ENCODE data around the gene SERPINA4. TPM values are rescaled to one million over a fixed set of nuclear protein-coding genes. Genes with fewer than 3 reads are reported as not detected.

Gene SERPINA4
- total and polyA plus RNA-seq, 2 of the 13 experiments (the other 11 are each of a cell fraction or from before 2014, with no cell fraction given), result 39.1 to 57.8 TPM

DNA sequence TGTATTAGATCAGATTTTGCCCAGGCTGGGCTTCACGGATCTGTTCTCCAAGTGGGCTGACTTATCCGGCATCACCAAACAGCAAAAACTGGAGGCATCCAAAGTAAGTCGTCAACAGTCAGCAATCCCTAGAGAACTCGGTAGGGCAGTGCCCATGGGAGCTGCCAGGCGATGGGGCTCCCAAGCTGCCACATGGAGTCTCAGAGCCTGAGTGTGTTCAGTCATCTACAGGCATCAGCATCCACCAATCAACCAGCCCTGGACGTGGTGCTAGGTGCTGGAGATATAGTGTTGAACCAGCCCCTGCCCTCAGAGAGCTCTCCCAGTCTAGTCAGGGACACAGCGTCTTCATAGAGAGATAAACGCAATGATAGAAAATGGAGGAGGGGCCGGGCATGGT, 6.9 kb downstream of the SERPINA4 start:
- POLR2A ChIA-PET, result interaction anchor here (1.9 to 5.3 kb wide), 3 partner anchors 7 to 44 kb away, joined by 8 to 109 read pairs (median 48); partner anchors contain the start of genes SERPINA3, SERPINA4 and SERPINA5
- no peak overlapping the region for H3K4me3 ChIP-seq (replicated peaks in 1 of 3; ENCODE audit: insufficient read depth in 1 of 3, low read depth in 2 of 3, low read length in 3 of 3)
- no peaks in the 10 kb centered on the region for H3K9me3 ChIP-seq (ENCODE audit: low read length)
- H3K27me3 ChIP-seq (ENCODE audit: control insufficient read depth in 1 of 2, insufficient read depth in 2 of 2, low read length in 2 of 2), result no peaks in the 10 kb centered on the region
- no peak overlapping the region for H2AFZ ChIP-seq (ENCODE audit: low read length)
- no TSS peak for BruUV-seq (replicated peaks)
- H3K9ac ChIP-seq (ENCODE audit: insufficient read depth, low read depth, low read length), result no peak overlapping the region
- H3K79me2 ChIP-seq (ENCODE audit: insufficient read depth, low read length), result no peaks in the 10 kb centered on the region
- intact Hi-C loops (cut with micrococcal nuclease; ENCODE audit: unreplicated experiment), result no loop called here
- TF ChIP-seq, protein P1, sequence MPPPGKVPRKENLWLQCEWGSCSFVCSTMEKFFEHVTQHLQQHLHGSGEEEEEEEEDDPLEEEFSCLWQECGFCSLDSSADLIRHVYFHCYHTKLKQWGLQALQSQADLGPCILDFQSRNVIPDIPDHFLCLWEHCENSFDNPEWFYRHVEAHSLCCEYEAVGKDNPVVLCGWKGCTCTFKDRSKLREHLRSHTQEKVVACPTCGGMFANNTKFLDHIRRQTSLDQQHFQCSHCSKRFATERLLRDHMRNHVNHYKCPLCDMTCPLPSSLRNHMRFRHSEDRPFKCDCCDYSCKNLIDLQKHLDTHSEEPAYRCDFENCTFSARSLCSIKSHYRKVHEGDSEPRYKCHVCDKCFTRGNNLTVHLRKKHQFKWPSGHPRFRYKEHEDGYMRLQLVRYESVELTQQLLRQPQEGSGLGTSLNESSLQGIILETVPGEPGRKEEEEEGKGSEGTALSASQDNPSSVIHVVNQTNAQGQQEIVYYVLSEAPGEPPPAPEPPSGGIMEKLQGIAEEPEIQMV (CRISPR knock-in tag; IDR thresholded peaks at IDR 0.05; ENCODE audit: low read depth), result no peak
- TF ChIP-seq ZNF737 (CRISPR knock-in tag; IDR thresholded peaks at IDR 0.05; ENCODE audit: borderline replicate concordance) (no peak), CREM (IDR thresholded peaks at IDR 0.05) (no peak), CREM (CRISPR knock-in tag; IDR thresholded peaks at IDR 0.05) (no peak), SOX6 (IDR thresholded peaks at IDR 0.05) (no peak), SOX6 (CRISPR knock-in tag; IDR thresholded peaks at IDR 0.05) (no peak), POLR2AphosphoS5 (IDR thresholded peaks at IDR 0.05; ENCODE audit: low read depth, low read length) (no peak), NCOA5 (CRISPR knock-in tag; IDR thresholded peaks at IDR 0.05) (no peak), ZFP37 (CRISPR knock-in tag; IDR thresholded peaks at IDR 0.05; ENCODE audit: borderline replicate concordance) (no peak), CEBPG (CRISPR knock-in tag; IDR thresholded peaks at IDR 0.05) (no peak), ATRX (CRISPR knock-in tag; IDR thresholded peaks at IDR 0.05; ENCODE audit: borderline replicate concordance) (no peak), NPAS2 (CRISPR knock-in tag; IDR thresholded peaks at IDR 0.05; ENCODE audit: borderline replicate concordance) (no peak), ZNF232 (CRISPR knock-in tag; IDR thresholded peaks at IDR 0.05; ENCODE audit: borderline replicate concordance) (no peak)
- TF ChIP-seq, protein P2, sequence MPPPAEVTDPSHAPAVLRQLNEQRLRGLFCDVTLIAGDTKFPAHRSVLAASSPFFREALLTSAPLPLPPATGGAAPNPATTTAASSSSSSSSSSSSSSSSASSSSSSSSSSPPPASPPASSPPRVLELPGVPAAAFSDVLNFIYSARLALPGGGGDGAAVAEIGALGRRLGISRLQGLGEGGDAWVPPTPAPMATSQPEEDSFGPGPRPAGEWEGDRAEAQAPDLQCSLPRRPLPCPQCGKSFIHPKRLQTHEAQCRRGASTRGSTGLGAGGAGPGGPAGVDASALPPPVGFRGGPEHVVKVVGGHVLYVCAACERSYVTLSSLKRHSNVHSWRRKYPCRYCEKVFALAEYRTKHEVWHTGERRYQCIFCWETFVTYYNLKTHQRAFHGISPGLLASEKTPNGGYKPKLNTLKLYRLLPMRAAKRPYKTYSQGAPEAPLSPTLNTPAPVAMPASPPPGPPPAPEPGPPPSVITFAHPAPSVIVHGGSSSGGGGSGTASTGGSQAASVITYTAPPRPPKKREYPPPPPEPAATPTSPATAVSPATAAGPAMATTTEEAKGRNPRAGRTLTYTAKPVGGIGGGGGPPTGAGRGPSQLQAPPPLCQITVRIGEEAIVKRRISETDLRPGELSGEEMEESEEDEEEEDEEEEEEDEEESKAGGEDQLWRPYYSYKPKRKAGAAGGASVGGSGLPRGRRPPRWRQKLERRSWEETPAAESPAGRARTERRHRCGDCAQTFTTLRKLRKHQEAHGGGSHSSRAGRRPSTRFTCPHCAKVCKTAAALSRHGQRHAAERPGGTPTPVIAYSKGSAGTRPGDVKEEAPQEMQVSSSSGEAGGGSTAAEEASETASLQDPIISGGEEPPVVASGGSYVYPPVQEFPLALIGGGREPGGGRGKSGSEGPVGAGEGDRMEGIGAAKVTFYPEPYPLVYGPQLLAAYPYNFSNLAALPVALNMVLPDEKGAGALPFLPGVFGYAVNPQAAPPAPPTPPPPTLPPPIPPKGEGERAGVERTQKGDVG (CRISPR knock-in tag; IDR thresholded peaks at IDR 0.05; ENCODE audit: borderline replicate concordance), result no peak
- TF ChIP-seq, protein P3, sequence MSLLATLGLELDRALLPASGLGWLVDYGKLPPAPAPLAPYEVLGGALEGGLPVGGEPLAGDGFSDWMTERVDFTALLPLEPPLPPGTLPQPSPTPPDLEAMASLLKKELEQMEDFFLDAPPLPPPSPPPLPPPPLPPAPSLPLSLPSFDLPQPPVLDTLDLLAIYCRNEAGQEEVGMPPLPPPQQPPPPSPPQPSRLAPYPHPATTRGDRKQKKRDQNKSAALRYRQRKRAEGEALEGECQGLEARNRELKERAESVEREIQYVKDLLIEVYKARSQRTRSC (CRISPR knock-in tag; IDR thresholded peaks at IDR 0.05; ENCODE audit: low read depth), result no peak
- TF ChIP-seq, protein P4, sequence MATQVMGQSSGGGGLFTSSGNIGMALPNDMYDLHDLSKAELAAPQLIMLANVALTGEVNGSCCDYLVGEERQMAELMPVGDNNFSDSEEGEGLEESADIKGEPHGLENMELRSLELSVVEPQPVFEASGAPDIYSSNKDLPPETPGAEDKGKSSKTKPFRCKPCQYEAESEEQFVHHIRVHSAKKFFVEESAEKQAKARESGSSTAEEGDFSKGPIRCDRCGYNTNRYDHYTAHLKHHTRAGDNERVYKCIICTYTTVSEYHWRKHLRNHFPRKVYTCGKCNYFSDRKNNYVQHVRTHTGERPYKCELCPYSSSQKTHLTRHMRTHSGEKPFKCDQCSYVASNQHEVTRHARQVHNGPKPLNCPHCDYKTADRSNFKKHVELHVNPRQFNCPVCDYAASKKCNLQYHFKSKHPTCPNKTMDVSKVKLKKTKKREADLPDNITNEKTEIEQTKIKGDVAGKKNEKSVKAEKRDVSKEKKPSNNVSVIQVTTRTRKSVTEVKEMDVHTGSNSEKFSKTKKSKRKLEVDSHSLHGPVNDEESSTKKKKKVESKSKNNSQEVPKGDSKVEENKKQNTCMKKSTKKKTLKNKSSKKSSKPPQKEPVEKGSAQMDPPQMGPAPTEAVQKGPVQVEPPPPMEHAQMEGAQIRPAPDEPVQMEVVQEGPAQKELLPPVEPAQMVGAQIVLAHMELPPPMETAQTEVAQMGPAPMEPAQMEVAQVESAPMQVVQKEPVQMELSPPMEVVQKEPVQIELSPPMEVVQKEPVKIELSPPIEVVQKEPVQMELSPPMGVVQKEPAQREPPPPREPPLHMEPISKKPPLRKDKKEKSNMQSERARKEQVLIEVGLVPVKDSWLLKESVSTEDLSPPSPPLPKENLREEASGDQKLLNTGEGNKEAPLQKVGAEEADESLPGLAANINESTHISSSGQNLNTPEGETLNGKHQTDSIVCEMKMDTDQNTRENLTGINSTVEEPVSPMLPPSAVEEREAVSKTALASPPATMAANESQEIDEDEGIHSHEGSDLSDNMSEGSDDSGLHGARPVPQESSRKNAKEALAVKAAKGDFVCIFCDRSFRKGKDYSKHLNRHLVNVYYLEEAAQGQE (IDR thresholded peaks at IDR 0.05; ENCODE audit: borderline replicate concordance in 1 of 2, low read depth in 1 of 2, low read length in 2 of 2), result no peak
- ATAC-seq (no peak), DNase-seq (ENCODE audit: low spot score) (no peak), FAIRE-seq (no peak)
- peaks cover 74% of the 10 kb centered on the region for H3K4me1 ChIP-seq (ENCODE audit: insufficient read depth, low read length)
- CTCF ChIA-PET (ENCODE audit: low intra/inter-chr PET ratio, low total read pairs), result no interaction called here
- no peak overlapping the region for H3K4me2 ChIP-seq (ENCODE audit: low read depth, low read length)
- in situ Hi-C loops (cut with HindIII; ENCODE audit: extremely low pct_ligation_motif_present, low pct_unique_long_range_greater_than_20kb), result no loop called here
- H3K27ac ChIP-seq (ENCODE audit: extremely low read length, insufficient read depth, low read length), result no peak overlapping the region
- 98% methylated on average over 9 of the region's 9 CpGs for WGBS (ENCODE audit: low lambda C conversion rate)
- no peaks in the 10 kb centered on the region for H3K36me3 ChIP-seq (replicated peaks in 1 of 2; ENCODE audit: control insufficient read depth in 1 of 2, insufficient read depth in 2 of 2, low read length in 2 of 2)
- no peaks in the 10 kb centered on the region for H4K20me1 ChIP-seq (ENCODE audit: insufficient read depth, low read length)

Data from HepG2 (cell line).